ENCODE data around the gene BICD1.

GRCh38 chr12:32155041-32155440, 48.4 kb downstream of the BICD1 start:
- TF ChIP-seq CTCF (IDR thresholded peaks at IDR 0.05) (no peak), POLR2A (IDR thresholded peaks at IDR 0.05) (no peak), POLR2AphosphoS5 (IDR thresholded peaks at IDR 0.05) (no peak)
